Measurements from ENCODE around the gene HMBS.
A peak's percentile ranks its signal among the peaks of the same experiment; 100 is the strongest.

Gene HMBS

GRCh38 chr11:119099711-119100110 is 15.0 kb downstream of the HMBS start:
- Histone ChIP-seq H3K9ac (ENCODE audit: low read length) (no peak overlapping the region), H3K27ac (ENCODE audit: low read depth, low read length) (no peak overlapping the region)

GRCh38 chr11:119100246-119100970 is 15.7 kb downstream of the HMBS start:
- H3K9ac ChIP-seq (ENCODE audit: low read length): peak overlapping the region; percentile 93
- no peak overlapping the region for H2AFZ ChIP-seq (ENCODE audit: low read depth, low read length, severe bottlenecking)
- H3K4me3 ChIP-seq (ENCODE audit: insufficient read depth, low read length, poor library complexity, severe bottlenecking): peak overlapping the region; percentile 72
- H3K9me2 ChIP-seq (replicated peaks; ENCODE audit: insufficient read depth, low read length): no peaks in the 10 kb centered on the region
- peaks cover 16% of the 10 kb centered on the region for H3K79me2 ChIP-seq (ENCODE audit: insufficient read depth, low read length)
- TF ChIP-seq CTCF (IDR thresholded peaks at IDR 0.05; ENCODE audit: insufficient read depth, low read length, poor library complexity, severe bottlenecking) (peak; percentile 22), EZH2phosphoT487 (conservative IDR thresholded peaks at IDR 0.05; ENCODE audit: low read length) (no peak)
- H3K9me3 ChIP-seq (ENCODE audit: insufficient read depth, low read length): no peaks in the 10 kb centered on the region
- peaks cover 38% of the 10 kb centered on the region for H3F3A ChIP-seq (ENCODE audit: insufficient read depth)
- no peaks in the 10 kb centered on the region for H3K27me3 ChIP-seq (ENCODE audit: low read length)
- peak overlapping the region; percentile 83 for H3K4me2 ChIP-seq (ENCODE audit: low read depth, low read length, poor library complexity, severe bottlenecking)
- H3K36me3 ChIP-seq (ENCODE audit: low read length): peaks cover 13% of the 10 kb centered on the region
- peak overlapping the region; percentile 77 for H3K27ac ChIP-seq (ENCODE audit: low read depth, low read length)
- H4K20me1 ChIP-seq (ENCODE audit: low read depth, low read length): no peaks in the 10 kb centered on the region

More at GRCh38 chr11:119099711-119100110, 15.0 kb downstream of the HMBS start:
- TF ChIP-seq EZH2phosphoT487 (conservative IDR thresholded peaks at IDR 0.05; ENCODE audit: low read length): no peak
- TF ChIP-seq CTCF (IDR thresholded peaks at IDR 0.05; ENCODE audit: insufficient read depth, low read length, poor library complexity, severe bottlenecking): no peak
- no peak overlapping the region for H3K4me3 ChIP-seq (ENCODE audit: insufficient read depth, low read length, poor library complexity, severe bottlenecking)
- no peak overlapping the region for H2AFZ ChIP-seq (ENCODE audit: low read depth, low read length, severe bottlenecking)
- no peaks in the 10 kb centered on the region for H4K20me1 ChIP-seq (ENCODE audit: low read depth, low read length)
- H3K27me3 ChIP-seq (ENCODE audit: low read length): no peaks in the 10 kb centered on the region
- H3K4me2 ChIP-seq (ENCODE audit: low read depth, low read length, poor library complexity, severe bottlenecking): peak overlapping the region; percentile 83
- H3K36me3 ChIP-seq (ENCODE audit: low read length): peaks cover 13% of the 10 kb centered on the region
- no peaks in the 10 kb centered on the region for H3K9me3 ChIP-seq (ENCODE audit: insufficient read depth, low read length)
- H3K79me2 ChIP-seq (ENCODE audit: insufficient read depth, low read length): peaks cover 21% of the 10 kb centered on the region
- no peaks in the 10 kb centered on the region for H3K9me2 ChIP-seq (replicated peaks; ENCODE audit: insufficient read depth, low read length)
- peaks cover 38% of the 10 kb centered on the region for H3F3A ChIP-seq (ENCODE audit: insufficient read depth)

GRCh38 chr11:119100994-119101758 is 16.5 kb downstream of the HMBS start:
- peak overlapping the region; percentile 77 for H3K27ac ChIP-seq (ENCODE audit: low read depth, low read length)
- peaks cover 16% of the 10 kb centered on the region for H3K79me2 ChIP-seq (ENCODE audit: insufficient read depth, low read length)
- peak overlapping the region; percentile 72 for H3K4me3 ChIP-seq (ENCODE audit: insufficient read depth, low read length, poor library complexity, severe bottlenecking)
- peak overlapping the region; percentile 93 for H3K9ac ChIP-seq (ENCODE audit: low read length)
- peaks cover 12% of the 10 kb centered on the region for H3K36me3 ChIP-seq (ENCODE audit: low read length)
- H3F3A ChIP-seq (ENCODE audit: insufficient read depth): peaks cover 36% of the 10 kb centered on the region
- no peak for TF ChIP-seq EZH2phosphoT487 (conservative IDR thresholded peaks at IDR 0.05; ENCODE audit: low read length)
- TF ChIP-seq CTCF (IDR thresholded peaks at IDR 0.05; ENCODE audit: insufficient read depth, low read length, poor library complexity, severe bottlenecking): no peak
- H3K4me2 ChIP-seq (ENCODE audit: low read depth, low read length, poor library complexity, severe bottlenecking): peak overlapping the region; percentile 83
- H3K27me3 ChIP-seq (ENCODE audit: low read length): no peaks in the 10 kb centered on the region
- H3K9me3 ChIP-seq (ENCODE audit: insufficient read depth, low read length): no peaks in the 10 kb centered on the region
- peak overlapping the region; percentile 65 for H2AFZ ChIP-seq (ENCODE audit: low read depth, low read length, severe bottlenecking)
- H4K20me1 ChIP-seq (ENCODE audit: low read depth, low read length): no peaks in the 10 kb centered on the region
- H3K9me2 ChIP-seq (replicated peaks; ENCODE audit: insufficient read depth, low read length): no peaks in the 10 kb centered on the region
